Mammary epithelial cell (primary cell): ENCODE data around the gene LAGE3.

Source experiments
- CTCF ChIP-seq, 2 donors: IDR thresholded peaks in 1 of 2; conservative IDR thresholded peaks in 1 of 2; 2 replicates each; pipeline ENCODE4 v1.5.1; 2011 to 2012; ENCODE audit warnings: inconsistent platforms in 2 of 2, low read length in 2 of 2, mild to moderate bottlenecking in 2 of 2, control low read depth in 1 of 2, low read depth in 1 of 2; ENCODE audit not compliant: insufficient read depth in 1 of 2; ENCODE audit errors: extremely low read depth in 1 of 2
- EZH2 ChIP-seq: IDR thresholded peaks from 2 replicates; pipeline ENCODE4 v1.6.1; 2012; ENCODE audit warnings: low read length, inconsistent platforms, borderline replicate concordance

- TF ChIP-seq CTCF (conservative IDR thresholded peaks at IDR 0.05 in 1 of 2, IDR thresholded peaks at IDR 0.05 in 1 of 2; ENCODE audit: extremely low read depth in 1 of 2, insufficient read depth in 1 of 2, low read depth in 1 of 2, low read length in 2 of 2) (no peak), EZH2 (no peak)
These were observed 8.6 kb downstream of the LAGE3 start for GRCh38 chrX:154470434-154470833.
